HG02885 (cell line): Measurements from ENCODE around the gene JAKMIP3.

Source experiments
- ATAC-seq: cut with Tn5 transposase; IDR thresholded peaks from one replicate; pipeline ENCODE4 v1.9.1; 2021; ENCODE audit warnings: mild to moderate bottlenecking; ENCODE audit not compliant: unreplicated experiment, poor library complexity

JAKMIP3 gene

DNA sequence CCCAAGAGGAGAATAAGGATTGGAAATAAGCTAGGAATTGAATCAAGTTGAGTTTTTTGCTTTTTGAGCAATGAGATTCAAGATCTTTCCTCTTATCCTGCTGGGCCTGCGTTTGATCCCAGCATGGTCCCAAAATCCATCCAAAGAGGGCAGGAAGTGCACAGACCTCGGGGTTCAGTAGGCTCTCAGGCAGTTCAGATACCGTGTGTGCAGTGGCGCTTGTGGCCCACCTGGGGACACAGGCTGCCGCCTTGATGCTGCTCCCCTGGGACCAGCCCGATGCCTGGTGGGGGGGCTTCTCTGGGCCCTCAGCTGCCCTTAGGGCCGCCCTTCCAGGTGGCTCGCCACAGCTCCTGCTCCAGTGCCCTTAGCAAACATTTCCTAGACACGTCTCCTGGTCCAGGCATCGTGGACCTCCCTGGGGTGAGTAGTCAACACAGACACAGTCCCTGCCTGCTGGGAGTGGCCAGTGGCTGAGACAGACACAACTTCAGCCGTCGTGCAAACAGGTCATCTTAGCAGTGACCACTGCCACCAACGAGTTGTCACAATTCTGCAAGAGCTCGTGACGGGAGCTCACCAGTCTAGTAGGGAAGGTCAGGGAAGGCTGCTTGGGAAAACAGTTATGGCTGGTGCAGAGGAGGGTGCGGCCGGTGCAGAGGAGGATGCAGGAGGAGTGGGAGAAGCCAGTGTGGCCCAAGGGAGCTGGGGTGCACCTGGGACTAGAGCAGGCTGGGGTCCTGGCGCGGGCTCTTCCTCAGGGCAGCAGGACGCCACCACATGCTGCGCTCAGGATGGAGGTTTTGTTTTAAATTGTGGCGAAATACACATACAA is 21.7 kb upstream of the JAKMIP3 start:
- ATAC-seq: no peak

DNA sequence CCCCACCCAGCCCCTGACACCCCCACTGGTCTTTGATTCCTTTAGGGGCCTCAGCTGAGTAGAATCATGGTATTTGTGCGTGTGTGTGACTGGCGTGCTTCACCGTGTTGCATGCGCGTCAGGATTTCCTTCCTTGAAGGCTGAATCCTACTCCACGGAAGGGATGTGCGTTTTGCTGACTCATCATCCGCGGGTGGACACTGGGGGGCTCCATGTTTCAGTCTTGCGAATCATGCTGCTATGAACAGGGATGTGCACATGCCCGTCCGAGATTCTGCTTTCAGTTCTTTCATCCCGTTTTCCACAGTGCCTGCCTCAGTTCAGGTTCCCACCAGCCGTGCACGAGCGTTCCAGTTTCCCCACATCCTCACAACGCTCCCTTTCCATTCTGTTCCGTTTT is 20.9 kb upstream of the JAKMIP3 start:
- no peak for ATAC-seq

DNA sequence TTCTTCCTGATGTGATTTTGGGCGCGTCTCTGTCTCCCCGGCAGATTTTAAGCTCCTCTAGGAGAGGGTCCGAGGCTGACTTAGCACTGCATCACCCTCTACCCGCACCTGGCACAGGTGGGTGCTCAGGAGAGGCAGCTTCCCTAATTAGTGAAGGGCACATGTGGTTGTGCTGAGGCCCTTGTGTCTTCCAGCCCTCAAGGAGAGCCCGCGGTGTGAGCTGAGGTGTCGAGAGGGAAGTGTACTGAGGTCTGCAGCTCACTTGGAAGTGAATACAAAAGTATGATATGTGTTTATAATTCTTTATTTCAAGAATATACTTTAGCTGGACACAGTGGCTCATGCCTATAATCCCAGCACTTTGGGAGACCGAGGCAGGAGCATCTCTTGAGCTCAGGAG is 20.4 kb upstream of the JAKMIP3 start:
- ATAC-seq: no peak

DNA sequence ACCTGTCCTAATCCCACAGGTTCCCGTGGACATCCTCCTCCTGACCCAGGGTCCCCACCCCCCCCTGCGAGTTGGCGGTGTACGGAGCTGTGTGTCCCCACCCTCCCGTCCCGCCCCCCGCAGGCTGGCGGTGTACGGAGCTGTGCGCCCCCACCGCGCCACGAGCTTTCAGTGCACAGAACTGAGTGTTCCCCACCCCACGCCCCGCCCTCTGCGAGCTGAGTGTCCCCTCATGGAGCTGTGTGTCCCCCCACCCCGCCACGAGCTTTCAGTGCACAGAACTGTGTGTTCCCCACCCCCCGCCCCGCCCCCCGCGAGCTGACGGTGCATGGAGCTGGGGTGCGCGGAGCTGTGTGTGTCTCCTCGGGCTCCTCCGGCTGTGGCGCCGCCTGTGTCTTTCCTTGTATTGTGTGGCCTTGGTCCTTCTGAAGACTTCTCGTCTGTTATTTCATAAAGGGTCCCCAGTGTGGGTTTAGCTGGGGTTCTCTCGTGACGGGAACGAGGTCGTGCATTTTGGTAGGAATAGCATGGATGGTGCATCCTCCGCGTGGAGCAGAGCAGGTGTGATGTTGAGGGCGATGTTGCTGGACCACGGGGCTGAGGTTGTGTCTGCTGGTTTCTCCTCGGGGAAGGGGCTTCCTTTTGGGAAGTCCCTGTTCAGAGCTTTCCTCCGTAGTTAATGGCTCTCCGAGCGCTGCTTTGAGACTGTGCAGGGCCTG is 18.0 kb upstream of the JAKMIP3 start:
- no peak for ATAC-seq

DNA sequence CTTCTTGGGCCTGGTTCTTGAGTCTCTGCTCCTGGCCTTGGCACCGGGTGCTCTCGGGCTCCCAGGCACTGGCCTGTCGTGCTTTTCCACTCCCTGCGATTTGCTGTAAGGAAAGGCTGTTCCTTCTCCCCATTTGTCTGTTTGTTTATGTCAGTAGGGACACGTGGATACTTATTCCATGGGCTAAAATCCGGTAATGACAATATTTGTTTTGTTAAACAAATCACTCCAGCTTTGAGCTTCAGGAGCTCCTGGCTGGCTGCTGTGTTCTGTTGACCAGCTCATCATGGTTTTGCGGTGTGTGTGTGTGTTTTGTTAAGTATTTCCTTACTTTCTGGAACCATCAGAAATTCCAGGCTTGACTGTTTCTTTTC is 17.5 kb upstream of the JAKMIP3 start:
- ATAC-seq: no peak

DNA sequence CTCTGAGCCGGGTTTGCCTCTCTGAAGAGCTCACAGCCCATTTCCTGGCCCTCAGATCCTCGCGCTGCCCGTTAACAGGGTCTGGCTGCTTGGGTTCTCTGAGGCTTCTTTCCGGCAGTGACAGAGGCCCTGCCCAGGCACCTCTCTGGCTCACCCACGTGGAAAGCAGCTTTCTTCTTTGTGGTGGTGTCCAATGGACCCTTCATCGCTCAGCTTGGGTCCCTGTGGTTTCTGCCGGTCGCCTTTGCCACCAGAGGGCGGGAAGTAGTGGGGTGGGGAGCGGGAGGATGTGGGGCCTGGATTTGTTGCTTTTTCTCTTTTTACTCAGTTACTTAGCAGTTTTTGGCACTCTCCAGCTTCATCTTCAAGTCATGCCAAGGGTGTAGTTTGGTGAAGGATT is 15.6 kb upstream of the JAKMIP3 start:
- no peak for ATAC-seq

DNA sequence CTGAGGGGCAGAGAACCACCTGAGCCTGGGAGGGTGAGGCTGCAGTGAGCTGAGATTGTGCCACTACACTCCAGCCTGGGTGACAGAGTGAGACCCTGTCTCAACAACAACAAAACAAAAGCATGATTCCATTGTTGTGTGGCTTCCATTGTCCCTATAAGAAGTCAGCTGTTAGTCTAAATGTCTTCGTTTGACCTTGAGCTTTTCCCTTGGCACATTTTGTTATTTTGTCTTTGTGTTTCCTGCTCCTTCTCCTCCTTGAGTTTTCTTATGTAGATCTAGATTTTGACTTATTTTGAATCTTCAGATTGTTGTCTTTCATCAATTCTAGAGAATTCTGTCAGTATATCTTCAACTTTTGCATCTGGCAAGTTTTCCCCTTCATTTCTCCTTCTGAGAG is 13.6 kb upstream of the JAKMIP3 start:
- ATAC-seq: no peak

DNA sequence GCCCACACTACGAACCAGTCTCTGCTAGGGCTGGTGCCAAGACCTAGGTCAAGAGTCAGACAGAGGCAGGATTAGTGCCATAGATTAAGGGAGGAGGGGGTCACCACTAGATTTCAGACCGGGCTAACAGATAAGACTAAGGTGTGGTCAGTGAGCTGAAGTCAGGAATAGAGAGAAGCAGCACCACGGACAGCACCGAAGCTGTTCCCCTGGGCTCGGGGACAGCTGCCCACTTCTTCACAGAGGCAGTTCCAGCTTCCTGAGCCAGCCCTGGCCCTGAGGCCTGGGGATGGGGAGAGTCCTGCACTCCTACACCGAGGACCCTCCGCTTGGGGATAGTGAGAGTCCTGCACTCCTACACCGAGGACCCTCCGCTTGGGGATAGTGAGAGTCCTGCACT is 11.2 kb upstream of the JAKMIP3 start:
- ATAC-seq: no peak

DNA sequence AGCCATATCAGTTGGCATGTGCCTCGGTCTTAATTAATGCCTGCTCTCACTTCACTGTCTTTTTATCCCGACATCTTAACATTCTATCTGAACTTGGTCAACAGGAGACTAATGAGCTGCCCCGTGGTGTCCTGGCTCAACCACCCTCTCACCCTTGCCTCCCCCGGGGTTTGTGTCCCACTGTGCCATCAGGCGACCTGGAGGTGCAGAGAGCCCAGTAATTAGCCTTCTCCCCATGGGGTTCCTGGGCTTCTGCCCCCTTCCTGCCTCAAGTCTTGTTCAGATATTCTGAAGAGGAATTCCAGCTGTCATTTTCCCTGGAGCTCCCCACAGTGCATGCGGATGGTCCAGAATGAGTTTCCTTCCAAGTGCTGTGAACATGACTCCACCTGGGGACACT is 10.1 kb upstream of the JAKMIP3 start:
- no peak for ATAC-seq

DNA sequence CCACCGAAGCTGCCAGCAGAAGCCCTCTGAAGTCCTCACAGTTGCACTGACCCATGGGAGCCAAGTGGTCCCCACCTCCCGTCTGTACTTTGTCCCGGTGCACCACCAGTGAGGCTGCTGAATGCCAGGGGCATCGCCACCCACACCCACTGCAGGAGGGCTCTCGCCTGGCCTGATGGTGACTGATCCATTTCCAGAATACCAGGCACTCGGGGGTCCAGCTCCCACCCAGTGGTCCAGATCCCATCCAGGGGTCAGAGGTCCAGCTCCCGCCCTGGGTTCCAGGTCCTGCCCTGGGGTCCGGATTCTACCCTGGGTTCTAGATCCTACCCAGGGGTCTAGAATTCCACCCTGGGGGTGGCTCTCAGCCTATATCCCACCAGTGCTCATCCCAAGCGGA is 9.1 kb upstream of the JAKMIP3 start:
- ATAC-seq: no peak

DNA sequence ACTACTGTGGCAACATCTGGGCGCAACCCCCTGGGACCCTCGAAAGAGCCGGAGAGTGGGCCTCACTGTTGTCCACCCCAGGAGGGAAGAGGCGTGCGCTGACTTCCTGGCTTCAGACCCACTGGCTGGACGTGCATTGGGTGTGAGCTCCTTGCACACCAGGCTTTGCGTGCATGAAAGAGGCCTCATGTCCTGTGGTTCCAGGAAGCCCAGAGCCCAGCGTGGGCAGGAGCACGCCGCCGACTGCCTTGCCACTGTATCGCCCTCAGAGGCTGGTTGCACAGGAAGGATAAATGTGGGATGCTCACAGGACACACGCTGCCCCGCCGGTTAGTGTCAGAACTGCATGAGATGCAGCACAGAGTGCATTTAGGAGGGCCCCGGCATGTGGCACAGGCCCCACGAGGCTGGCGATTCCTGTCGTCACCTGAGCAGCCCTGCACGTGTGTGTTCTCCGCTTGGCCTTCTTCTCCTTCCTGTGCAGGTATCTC is 8.5 kb upstream of the JAKMIP3 start:
- no peak for ATAC-seq

DNA sequence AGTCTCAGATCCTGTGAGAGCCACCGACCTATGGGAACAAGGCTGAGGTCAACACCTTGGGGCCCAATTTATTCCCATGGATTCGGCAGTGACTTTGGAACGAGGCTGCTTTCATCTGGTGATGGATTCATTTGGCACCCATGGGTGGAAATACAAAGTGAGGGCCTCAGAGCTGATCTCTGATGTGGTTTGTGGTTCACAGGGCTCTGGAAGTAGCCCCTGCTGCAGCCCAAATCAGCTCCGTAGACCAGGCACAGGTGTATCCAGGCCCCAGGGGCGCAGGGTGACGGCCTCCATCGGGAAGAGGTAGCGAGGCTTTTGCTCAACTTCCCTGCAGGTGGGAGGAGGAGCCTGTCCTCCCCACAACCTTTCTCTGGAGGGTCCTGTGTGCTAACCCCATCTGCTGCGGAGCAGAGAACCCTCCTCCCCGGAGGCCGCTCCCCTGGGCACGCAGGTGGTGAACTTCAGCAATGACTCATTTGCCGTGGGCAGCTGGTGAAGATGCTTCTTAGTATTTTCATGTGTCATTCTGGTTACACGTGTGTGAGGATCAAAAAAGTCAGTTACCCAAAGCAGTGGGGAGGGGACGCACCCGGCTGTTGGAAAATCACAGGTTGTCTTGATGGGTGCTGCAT is 7.5 kb upstream of the JAKMIP3 start:
- no peak for ATAC-seq

DNA sequence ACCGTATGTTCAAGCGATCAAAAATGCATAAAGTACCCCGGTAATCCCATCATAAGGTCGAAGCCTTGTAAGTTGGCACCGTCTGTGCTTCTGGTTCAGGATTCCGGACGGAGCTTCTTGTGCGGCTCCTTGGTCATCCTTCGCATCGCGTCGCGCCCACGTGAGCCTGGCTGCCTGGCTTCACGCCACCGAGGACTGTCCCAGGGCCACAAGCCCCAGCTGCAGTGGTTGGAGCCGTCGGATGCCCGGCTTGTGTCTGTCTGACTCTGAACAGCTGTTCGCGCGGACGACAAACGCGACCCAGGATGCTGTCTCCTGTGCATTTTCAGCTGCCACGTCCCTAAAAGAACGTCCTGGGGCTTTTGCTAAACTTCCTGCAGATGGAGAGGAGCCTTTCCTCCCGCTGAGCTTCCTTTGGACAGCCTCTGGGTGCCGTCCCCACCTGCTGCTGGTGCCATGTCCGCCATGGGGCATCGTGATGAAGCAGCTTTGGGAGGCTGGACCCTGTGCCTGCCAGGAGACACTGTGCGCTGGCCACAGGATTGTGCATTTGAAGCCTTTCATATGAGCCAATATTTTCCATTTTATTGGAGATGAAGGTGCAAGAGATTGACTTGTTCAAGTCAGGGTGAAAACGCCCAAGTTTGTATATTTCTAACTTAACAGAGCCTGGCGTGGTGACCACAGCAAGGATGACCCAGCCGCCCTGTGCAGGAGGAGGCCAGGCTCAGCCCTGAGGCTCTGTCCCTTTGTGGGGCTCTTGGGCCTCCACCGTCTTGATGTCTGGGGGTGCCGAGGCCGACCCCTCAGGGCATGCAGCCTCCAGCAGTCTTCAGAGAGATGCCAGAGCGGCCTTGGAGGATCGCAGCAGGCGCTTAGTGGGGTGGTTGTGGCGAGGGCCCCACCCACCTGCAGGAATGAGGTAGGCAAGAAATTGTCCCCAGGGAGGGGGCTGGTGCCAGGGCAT is 6.7 kb upstream of the JAKMIP3 start:
- no peak for ATAC-seq

DNA sequence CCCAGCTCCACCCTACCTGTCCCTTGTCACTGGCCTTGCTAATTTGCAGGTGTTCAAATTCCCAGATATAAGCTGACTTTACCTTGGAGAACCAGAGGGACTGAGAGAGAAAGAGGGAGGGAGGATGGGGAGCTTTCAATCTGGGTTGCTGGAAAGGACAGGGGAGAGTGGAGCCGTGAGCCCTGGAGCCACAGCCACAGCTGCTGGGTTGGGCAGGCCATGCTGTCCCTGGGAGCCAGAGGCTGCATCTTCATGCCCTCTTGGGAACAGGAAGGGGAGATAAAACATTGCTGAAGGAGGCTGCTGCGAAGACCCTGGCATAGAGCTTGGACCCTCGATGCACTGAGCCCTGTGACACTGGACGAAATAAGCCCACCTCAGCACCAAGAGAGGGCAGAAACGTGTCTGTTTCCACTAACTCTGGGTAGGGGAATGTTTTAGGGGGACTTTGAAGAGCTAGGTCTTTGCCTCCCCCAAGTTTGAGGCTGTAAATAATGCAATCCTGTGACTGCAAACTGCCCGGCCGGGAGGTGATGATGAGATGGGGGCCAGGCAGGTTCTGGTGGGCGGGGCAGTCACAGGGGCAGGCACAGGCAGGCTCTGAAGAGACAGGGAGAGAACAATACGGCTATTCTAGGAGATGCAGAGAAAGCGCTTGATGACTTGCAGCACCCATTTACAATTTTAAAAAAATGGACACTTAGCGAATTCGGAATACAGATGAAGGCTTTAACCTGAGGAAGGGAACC is 5.8 kb upstream of the JAKMIP3 start:
- ATAC-seq: no peak

DNA sequence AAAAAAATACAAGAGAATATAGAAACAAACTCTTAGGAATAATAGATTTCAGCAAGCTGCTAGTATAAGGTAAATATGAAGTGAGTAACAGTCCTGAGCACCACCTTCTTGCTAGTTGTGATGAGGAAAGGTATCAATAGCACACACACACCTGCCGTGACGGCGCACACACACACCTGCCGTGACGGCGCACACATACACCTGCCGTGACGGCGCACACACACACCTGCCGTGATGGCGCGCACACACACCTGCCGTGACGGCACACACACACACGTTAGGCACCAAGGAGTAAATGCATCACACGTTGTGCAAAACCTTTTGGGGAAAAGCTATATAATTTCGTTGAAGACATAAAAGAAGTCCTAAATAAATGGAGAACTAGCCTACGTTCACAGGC is 4.7 kb upstream of the JAKMIP3 start:
- no peak for ATAC-seq

DNA sequence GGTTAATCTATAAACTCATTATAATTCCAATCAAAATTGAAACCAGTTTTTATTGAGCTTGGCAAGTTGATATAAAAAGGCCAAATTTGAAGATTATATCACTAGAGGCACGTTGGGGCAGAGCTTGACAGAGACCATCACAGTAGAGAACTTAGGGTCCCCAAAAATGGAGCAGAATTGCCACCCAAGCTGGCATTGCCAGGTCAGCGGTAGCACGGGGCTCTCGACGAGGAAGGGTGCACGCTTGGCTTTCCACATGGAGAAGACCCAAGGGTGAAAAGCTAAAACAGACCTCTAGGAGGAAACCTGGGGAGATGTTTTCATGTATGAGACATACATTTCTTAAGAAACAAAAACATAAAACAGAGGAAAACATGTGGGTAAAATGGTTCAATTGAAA is 4.3 kb upstream of the JAKMIP3 start:
- ATAC-seq: no peak

DNA sequence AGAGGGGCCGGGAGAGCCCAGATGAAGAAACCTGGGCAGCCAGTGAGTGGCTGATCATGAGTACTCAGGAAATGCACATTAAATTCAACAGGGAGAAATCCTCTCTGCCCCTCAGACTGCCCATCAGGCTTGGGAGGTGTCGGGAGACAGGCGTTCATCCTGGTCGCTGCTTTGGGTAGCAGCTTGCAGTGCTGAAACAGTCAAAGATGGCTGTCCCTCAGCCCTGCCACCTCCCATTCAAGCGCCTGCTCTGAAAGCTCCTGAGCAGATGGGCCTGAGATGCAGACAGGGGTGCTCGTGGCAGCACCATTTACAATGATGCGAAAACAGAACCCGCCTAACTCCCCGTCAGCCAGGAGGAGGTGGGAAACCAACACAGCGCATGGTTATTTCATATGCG is 3.6 kb upstream of the JAKMIP3 start:
- no peak for ATAC-seq

DNA sequence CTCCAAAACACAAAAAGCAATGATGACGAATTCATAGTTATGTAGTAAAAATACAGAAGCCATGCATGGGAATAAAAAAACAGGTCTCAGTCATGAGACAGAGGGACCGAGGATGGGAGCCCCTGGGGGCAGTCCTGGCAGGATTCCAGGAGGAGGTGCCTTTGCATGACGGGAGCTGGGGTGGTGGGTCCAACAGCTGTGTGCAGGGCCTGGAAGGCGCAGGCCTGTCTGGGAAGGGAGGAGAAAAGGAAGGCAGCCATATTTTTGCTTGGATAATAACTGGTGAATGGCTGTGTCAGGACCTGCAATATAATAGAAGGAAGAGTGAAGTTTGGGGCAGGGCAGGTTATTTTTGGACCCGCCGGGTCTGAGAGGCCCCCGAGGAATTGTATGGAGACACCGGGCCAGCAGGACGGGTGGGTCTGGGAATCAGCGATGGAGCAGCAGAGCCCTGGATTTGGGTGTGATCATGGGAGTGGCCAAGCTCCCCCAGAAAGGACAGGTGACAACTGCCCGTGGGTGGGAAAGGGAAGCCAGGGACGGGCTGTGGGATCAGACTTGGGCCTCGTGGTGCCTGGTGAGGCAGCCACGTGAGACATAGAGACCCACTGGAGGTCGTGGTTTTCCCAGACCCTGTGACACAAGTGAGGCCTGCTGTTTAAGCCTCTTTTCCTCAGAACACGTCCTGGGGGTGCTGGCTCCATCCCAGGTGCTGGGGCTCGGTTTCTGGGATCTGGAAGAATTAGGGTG is 2.9 kb upstream of the JAKMIP3 start:
- no peak for ATAC-seq

DNA sequence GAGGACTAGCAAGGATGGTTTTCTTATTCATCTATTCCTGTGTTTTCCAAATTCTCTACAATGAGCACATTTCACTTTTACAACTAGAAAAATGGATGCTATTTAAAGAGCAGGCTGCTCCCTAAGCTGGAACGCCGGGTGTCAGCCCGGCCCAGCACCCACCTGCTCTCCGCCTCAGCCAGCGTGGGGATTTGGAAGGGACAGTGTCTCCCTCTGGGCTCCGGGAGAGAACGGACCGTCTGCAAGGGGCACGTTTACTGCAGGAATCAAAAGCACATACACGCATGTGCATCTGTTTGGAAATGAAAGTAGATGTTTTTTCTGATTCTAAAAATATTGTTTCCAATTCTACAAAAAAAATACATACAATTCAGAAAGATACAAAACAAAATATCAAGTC is 2.3 kb upstream of the JAKMIP3 start:
- no peak for ATAC-seq
